SK-N-SH (cell line): ENCODE results near the gene MCCC2. TPM values are rescaled to one million over a fixed set of nuclear protein-coding genes. Genes with fewer than 3 reads are reported as not detected.

ENCODE experiments used
- CTCF ChIA-PET: fragments of 300-600, 350-600 bp; formaldehyde crosslinking; extraction: SDS; loops from one replicate; lab custom pipeline; 2021; lab: Yijun Ruan, JAX
- POLR2A ChIA-PET: fragments of 350-600 bp; sonication (Branson Sonifier 250); formaldehyde crosslinking; extraction: SDS; loops from one replicate; lab custom pipeline; 2020; ENCODE audit warnings: antibody characterized with exemption, inconsistent platforms; lab: Yijun Ruan, JAX
- DNase-seq: peaks from one replicate; pipeline ENCODE4 v3.0.0; 2012
- H2AFZ ChIP-seq: fragments of 200-600 bp; sonication (generic); 2 replicates; pipeline ENCODE4 v1.8.1; 2016; ENCODE audit warnings: antibody characterized with exemption, mild to moderate bottlenecking, low read depth
- H3F3A ChIP-seq: fragments of 200-600 bp; sonication (generic); replicated peaks from 2 replicates; pipeline ENCODE3; 2016; ENCODE audit warnings: antibody characterized with exemption, mild to moderate bottlenecking; ENCODE audit not compliant: insufficient read depth
- H3K27ac ChIP-seq, 2 experiments: fragments of 200-500 bp in 1 of 2; fragments of 200-600 bp in 1 of 2; sonication (Bioruptor generic) in 1 of 2; sonication (generic), shearing (Covaris generic) in 1 of 2; 2 replicates each; pipeline versions ENCODE4 v1.5.1 to v1.6.1; 2014 to 2016; ENCODE audit warnings: low read depth in 2 of 2, inconsistent platforms in 1 of 2, low read length in 1 of 2, mild to moderate bottlenecking in 1 of 2, mixed read lengths in 1 of 2
- H3K27me3 ChIP-seq: fragments of 200-600 bp; sonication (generic), shearing (Covaris generic); 2 replicates; pipeline ENCODE4 v1.6.1; 2016; ENCODE audit warnings: mixed run types; ENCODE audit not compliant: insufficient read depth
- H3K36me3 ChIP-seq, 2 experiments: fragments of 200-500 bp in 1 of 2; fragments of 200-600 bp in 1 of 2; sonication (Bioruptor generic) in 1 of 2; sonication (generic) in 1 of 2; replicated peaks in 1 of 2; 2 replicates each; pipeline versions ENCODE3 to v1.5.1; 2014 to 2016; ENCODE audit warnings: low read length in 1 of 2, mild to moderate bottlenecking in 1 of 2; ENCODE audit not compliant: insufficient read depth in 2 of 2, control insufficient read depth in 1 of 2
- H3K4me1 ChIP-seq, 2 experiments: fragments of 200-500 bp in 1 of 2; fragments of 200-600 bp in 1 of 2; sonication (Bioruptor generic) in 1 of 2; sonication (generic), shearing (Covaris generic) in 1 of 2; 2 replicates each; pipeline versions ENCODE4 v1.5.1 to v1.6.1; 2014 to 2016; ENCODE audit warnings: low read depth in 1 of 2, low read length in 1 of 2, mixed run types in 1 of 2; ENCODE audit not compliant: insufficient read depth in 2 of 2, control insufficient read depth in 1 of 2
- H3K4me2 ChIP-seq: fragments of 200-600 bp; sonication (generic), shearing (Covaris generic); 2 replicates; pipeline ENCODE4 v1.6.1; 2017; ENCODE audit warnings: mixed run types
- H3K4me3 ChIP-seq, 2 experiments: fragments of 200-500 bp in 1 of 2; fragments of 200-600 bp in 1 of 2; sonication (Bioruptor generic) in 1 of 2; sonication (generic), shearing (Covaris generic) in 1 of 2; 2 replicates each; pipeline versions ENCODE4 v1.5.1 to v1.8.1; 2014 to 2016; ENCODE audit warnings: low read depth in 2 of 2, inconsistent platforms in 1 of 2, low read length in 1 of 2, mild to moderate bottlenecking in 1 of 2, mixed read lengths in 1 of 2, moderate library complexity in 1 of 2
- H3K79me2 ChIP-seq: fragments of 200-600 bp; sonication (generic); 2 replicates; pipeline ENCODE4 v1.8.1; 2017; ENCODE audit warnings: mild to moderate bottlenecking; ENCODE audit not compliant: insufficient read depth
- H3K9ac ChIP-seq: fragments of 200-600 bp; sonication (generic); 2 replicates; pipeline ENCODE4 v1.6.1; 2017; ENCODE audit warnings: mixed run types
- H3K9me2 ChIP-seq: fragments of 200-600 bp; sonication (generic); 2 replicates; pipeline ENCODE4 v1.6.1; 2017; ENCODE audit warnings: mixed run types
- H3K9me3 ChIP-seq: fragments of 200-600 bp; sonication (generic); 2 replicates; pipeline ENCODE4 v1.6.1; 2017; ENCODE audit warnings: mixed run types, mild to moderate bottlenecking, moderate library complexity
- H4K20me1 ChIP-seq: fragments of 200-600 bp; sonication (generic); 2 replicates; pipeline ENCODE4 v1.6.1; 2017; ENCODE audit warnings: mild to moderate bottlenecking, mixed run types; ENCODE audit not compliant: insufficient read depth
- EP300 ChIP-seq, 2 experiments: IDR thresholded peaks; 2 replicates each; pipeline versions ENCODE4 v1.4.0 to v1.6.1; 2012; ENCODE audit warnings: borderline replicate concordance in 1 of 2, low read depth in 1 of 2, low read length in 1 of 2
- JUND ChIP-seq: IDR thresholded peaks from 2 replicates; pipeline ENCODE4 v1.4.0; 2012
- MXI1 ChIP-seq: IDR thresholded peaks from 2 replicates; pipeline ENCODE4 v1.6.1; 2012; ENCODE audit warnings: mild to moderate bottlenecking, low read depth, low read length, improper control_type of control experiment
- NFIC ChIP-seq: IDR thresholded peaks from 2 replicates; pipeline ENCODE4 v1.4.0; 2012; ENCODE audit warnings: borderline replicate concordance
- SMC3 ChIP-seq: IDR thresholded peaks from 2 replicates; pipeline ENCODE4 v1.6.1; 2012; ENCODE audit warnings: low read depth, low read length, improper control_type of control experiment
- TAF1 ChIP-seq: IDR thresholded peaks from 2 replicates; pipeline ENCODE4 v1.6.1; 2012; ENCODE audit warnings: low read depth, mild to moderate bottlenecking, low read length, moderate library complexity, borderline replicate concordance
- WGBS: methylation state at CpG from one replicate; pipeline ENCODE4 v1.1.6; 2017; ENCODE audit warnings: low lambda C conversion rate; 5-methylcytosine and 5-hydroxymethylcytosine counted together
- polyA plus RNA-seq, 3 experiments: library from polyadenylated mRNA; depleted of rRNA; stranded (reverse); fragments of >200 nt; gene quantifications; 2 replicates each; pipeline ENCODE4 v1.2.3, GENCODE V29; 2012
- small RNA-seq, 7 experiments: library from RNA; depleted of rRNA; stranded (forward); fragments of <200 nt; gene quantifications; one replicate each; pipeline ENCODE3, GENCODE V24; 2012
- TF ChIP-seq, protein P1 (sequence below): fragments of 200-600 bp; sonication (generic); IDR thresholded peaks from 2 replicates; pipeline ENCODE4 v1.6.1; 2017; ENCODE audit warnings: antibody characterized with exemption, mild to moderate bottlenecking, moderate library complexity
- TF ChIP-seq, protein P2 (sequence below): IDR thresholded peaks from 2 replicates; pipeline ENCODE4 v1.4.0; 2012; ENCODE audit warnings: low read depth, borderline replicate concordance
- TF ChIP-seq, protein P3 (sequence below): IDR thresholded peaks from 2 replicates; pipeline ENCODE4; 2012

Gene MCCC2
- polyA plus RNA-seq, 1 of the 3 experiments (the other 2 are of a cell fraction) = 33.6 TPM

DNA sequence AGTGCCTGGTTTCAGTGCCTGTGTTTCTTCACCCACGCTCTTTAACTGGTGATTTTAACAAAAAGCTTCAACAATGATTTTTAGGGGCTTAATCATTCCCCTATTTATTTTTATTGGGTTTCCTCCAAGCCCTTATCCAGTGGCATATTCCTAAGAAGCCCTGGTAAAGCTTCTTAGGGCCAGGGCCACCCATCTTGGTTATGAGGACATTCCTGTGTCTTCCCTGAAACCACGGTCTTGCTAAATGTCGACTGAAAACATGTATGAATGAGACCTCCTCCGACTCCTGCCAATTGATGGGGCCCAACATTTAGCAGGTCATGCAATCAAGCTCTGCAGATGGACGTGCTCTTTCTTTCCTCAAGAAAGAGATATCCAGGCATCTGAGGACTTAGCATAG is 118.3 kb downstream of the MCCC2 start:
- no peak overlapping the region for H3K27ac ChIP-seq
- POLR2A ChIA-PET = no interaction called here

DNA sequence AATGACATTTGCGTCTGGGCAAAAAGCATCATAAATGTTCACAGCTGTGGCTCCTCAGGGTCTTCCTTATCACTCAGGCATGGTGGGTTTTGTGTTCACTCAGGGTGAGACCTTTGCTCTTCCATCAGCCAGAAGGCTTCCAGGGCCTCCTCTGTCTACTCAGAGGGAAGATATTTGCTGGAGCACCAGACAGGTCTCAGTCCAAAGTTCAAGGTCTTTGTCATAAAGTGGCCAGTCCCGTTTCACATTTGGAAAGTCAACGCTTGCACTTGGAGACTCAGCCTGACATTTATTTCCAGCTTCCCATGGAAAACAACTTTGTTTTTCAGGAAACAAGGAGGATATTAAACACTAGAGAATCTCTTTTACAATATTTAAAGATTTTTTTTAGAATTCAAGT is 119.8 kb downstream of the MCCC2 start:
- TF ChIP-seq EP300 (IDR thresholded peaks at IDR 0.05; ENCODE audit: borderline replicate concordance in 1 of 2, low read depth in 1 of 2, low read length in 1 of 2) = no peak
- peaks cover 0 to 13% of the 10 kb centered on the region in 2 experiments; a peak in 1 of 4 replicates for H3K4me1 ChIP-seq
- H3K9me2 ChIP-seq = no peaks in the 10 kb centered on the region
- POLR2A ChIA-PET = no interaction called here
- no peaks in the 10 kb centered on the region for H3K9me3 ChIP-seq
- H4K20me1 ChIP-seq = no peaks in the 10 kb centered on the region
- H2AFZ ChIP-seq = no peak overlapping the region
- no peak for DNase-seq
- no peaks in the 10 kb centered on the region for H3K79me2 ChIP-seq
- no peak overlapping the region for H3K9ac ChIP-seq
- no peaks in the 10 kb centered on the region for H3K36me3 ChIP-seq
- H3F3A ChIP-seq = no peaks in the 10 kb centered on the region
- CTCF ChIA-PET = interaction anchor here (1.3 to 1.6 kb wide), 3 partner anchors 8 to 50 kb away, joined by 3 to 5 read pairs (median 4); no protein-coding TSS in a partner anchor
- H3K27me3 ChIP-seq = peaks cover 5% of the 10 kb centered on the region; the same call in 1 of the 2 replicates
- no peak overlapping the region for H3K27ac ChIP-seq
- no peak overlapping the region for H3K4me3 ChIP-seq
- 76% methylated on average over 3 of the region's 3 CpGs for WGBS
- no peak overlapping the region for H3K4me2 ChIP-seq

More for the DNA sequence above, 118.3 kb downstream of the MCCC2 start:
- peaks cover 0 to 13% of the 10 kb centered on the region in 2 experiments; a peak in 1 of 4 replicates for H3K4me1 ChIP-seq
- H3F3A ChIP-seq = no peaks in the 10 kb centered on the region
- no peak overlapping the region for H3K4me3 ChIP-seq
- no peaks in the 10 kb centered on the region for H3K79me2 ChIP-seq
- H3K9me3 ChIP-seq = no peaks in the 10 kb centered on the region
- H2AFZ ChIP-seq = no peak overlapping the region
- no peaks in the 10 kb centered on the region for H3K36me3 ChIP-seq
- DNase-seq = no peak
- H3K9me2 ChIP-seq = no peaks in the 10 kb centered on the region
- H3K4me2 ChIP-seq = no peak overlapping the region
- CTCF ChIA-PET = interaction anchor here (1.0 to 2.1 kb wide), 6 partner anchors 10 to 230 kb away, joined by 3 to 10 read pairs (median 3); partner anchors contain the start of gene CARTPT
- H3K27me3 ChIP-seq = peaks cover 5% of the 10 kb centered on the region; the same call in 1 of the 2 replicates
- 60% methylated on average over 5 of the region's 5 CpGs for WGBS
- H3K9ac ChIP-seq = no peak overlapping the region
- TF ChIP-seq SMC3 = no peak
- TF ChIP-seq, protein P1, sequence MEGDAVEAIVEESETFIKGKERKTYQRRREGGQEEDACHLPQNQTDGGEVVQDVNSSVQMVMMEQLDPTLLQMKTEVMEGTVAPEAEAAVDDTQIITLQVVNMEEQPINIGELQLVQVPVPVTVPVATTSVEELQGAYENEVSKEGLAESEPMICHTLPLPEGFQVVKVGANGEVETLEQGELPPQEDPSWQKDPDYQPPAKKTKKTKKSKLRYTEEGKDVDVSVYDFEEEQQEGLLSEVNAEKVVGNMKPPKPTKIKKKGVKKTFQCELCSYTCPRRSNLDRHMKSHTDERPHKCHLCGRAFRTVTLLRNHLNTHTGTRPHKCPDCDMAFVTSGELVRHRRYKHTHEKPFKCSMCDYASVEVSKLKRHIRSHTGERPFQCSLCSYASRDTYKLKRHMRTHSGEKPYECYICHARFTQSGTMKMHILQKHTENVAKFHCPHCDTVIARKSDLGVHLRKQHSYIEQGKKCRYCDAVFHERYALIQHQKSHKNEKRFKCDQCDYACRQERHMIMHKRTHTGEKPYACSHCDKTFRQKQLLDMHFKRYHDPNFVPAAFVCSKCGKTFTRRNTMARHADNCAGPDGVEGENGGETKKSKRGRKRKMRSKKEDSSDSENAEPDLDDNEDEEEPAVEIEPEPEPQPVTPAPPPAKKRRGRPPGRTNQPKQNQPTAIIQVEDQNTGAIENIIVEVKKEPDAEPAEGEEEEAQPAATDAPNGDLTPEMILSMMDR = no peak
- no peak for TF ChIP-seq MXI1
- no peak for TF ChIP-seq JUND
- no peak for TF ChIP-seq TAF1
- TF ChIP-seq, protein P2, sequence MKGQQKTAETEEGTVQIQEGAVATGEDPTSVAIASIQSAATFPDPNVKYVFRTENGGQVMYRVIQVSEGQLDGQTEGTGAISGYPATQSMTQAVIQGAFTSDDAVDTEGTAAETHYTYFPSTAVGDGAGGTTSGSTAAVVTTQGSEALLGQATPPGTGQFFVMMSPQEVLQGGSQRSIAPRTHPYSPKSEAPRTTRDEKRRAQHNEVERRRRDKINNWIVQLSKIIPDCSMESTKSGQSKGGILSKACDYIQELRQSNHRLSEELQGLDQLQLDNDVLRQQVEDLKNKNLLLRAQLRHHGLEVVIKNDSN = no peak
- no peak for TF ChIP-seq NFIC
- TF ChIP-seq, protein P3, sequence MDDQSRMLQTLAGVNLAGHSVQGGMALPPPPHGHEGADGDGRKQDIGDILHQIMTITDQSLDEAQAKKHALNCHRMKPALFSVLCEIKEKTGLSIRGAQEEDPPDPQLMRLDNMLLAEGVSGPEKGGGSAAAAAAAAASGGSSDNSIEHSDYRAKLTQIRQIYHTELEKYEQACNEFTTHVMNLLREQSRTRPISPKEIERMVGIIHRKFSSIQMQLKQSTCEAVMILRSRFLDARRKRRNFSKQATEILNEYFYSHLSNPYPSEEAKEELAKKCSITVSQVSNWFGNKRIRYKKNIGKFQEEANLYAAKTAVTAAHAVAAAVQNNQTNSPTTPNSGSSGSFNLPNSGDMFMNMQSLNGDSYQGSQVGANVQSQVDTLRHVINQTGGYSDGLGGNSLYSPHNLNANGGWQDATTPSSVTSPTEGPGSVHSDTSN = no peak
- TF ChIP-seq, all 33 proteins: peak for 0
- H4K20me1 ChIP-seq = no peaks in the 10 kb centered on the region

Small RNA genes within 50 kb of the gene (small RNA-seq; reads per million reads assigned to genes)
- 0 reads per million in 7 experiments for gene HMGN1P12

Other genes starting within 250 kb of the MCCC2 start
- gene BDP1, start 131.7 kb upstream of the MCCC2 start, polyA plus RNA-seq (2012; rRNA removed) = 4.4 and 5.8 TPM in 2 replicates
- not detected in 2 replicates for gene CARTPT, start 131.9 kb downstream of the MCCC2 start, polyA plus RNA-seq (2012; rRNA removed)